Endothelial cell of umbilical vein (primary cell): ENCODE measurements around the gene BNC2.

Source experiments
- CTCF ChIP-seq, 2 donors: IDR thresholded peaks; 1 replicate in 1 of 2; 2 replicates in 1 of 2; pipeline ENCODE4 v1.5.1; 2011; ENCODE audit warnings: low read length in 2 of 2, mild to moderate bottlenecking in 2 of 2, moderate library complexity in 2 of 2, control low read depth in 1 of 2, inconsistent platforms in 1 of 2, low read depth in 1 of 2; ENCODE audit not compliant: insufficient read depth in 1 of 2; ENCODE audit errors: extremely low read depth in 1 of 2
- JUN ChIP-seq: IDR thresholded peaks from 2 replicates; pipeline ENCODE4 v1.6.1; 2011; ENCODE audit warnings: borderline replicate concordance, low read depth; ENCODE audit not compliant: insufficient read length, insufficient read depth
- POLR2A ChIP-seq: IDR thresholded peaks from 2 replicates; pipeline ENCODE4 v1.6.1; 2012; ENCODE audit warnings: low read depth, mild to moderate bottlenecking, control low read depth, low read length
- POLR2AphosphoS5 ChIP-seq: IDR thresholded peaks from 2 replicates; pipeline ENCODE4 v1.6.1; 2012; ENCODE audit warnings: low read depth, mild to moderate bottlenecking, control low read depth, low read length, moderate library complexity; ENCODE audit not compliant: insufficient read depth

DNA sequence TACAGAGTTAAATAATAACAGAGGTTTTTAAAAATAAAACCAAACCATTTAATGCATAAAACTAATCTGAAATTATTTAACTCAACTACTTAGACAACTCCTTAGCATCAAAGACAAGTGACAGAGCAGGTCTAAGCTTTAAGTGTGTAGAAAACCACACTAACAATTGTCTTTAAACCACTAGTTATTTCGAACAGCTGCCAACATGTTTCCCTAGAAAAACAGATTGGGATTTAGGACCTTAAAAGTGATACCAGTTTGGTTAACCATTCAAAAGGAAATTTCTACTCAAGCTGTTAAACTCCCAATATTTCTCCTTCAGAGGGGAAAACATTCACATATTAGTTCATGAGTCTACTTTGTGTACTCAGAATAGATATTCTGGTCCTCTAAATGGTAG lies 208.7 kb downstream of the BNC2 start:
- TF ChIP-seq CTCF (IDR thresholded peaks at IDR 0.05; ENCODE audit: extremely low read depth in 1 of 2, insufficient read depth in 1 of 2, low read depth in 1 of 2, low read length in 2 of 2) (no peak), POLR2AphosphoS5 (no peak), POLR2A (no peak), JUN (no peak)
